ENCODE data around the gene METRNL.

METRNL gene

DNA sequence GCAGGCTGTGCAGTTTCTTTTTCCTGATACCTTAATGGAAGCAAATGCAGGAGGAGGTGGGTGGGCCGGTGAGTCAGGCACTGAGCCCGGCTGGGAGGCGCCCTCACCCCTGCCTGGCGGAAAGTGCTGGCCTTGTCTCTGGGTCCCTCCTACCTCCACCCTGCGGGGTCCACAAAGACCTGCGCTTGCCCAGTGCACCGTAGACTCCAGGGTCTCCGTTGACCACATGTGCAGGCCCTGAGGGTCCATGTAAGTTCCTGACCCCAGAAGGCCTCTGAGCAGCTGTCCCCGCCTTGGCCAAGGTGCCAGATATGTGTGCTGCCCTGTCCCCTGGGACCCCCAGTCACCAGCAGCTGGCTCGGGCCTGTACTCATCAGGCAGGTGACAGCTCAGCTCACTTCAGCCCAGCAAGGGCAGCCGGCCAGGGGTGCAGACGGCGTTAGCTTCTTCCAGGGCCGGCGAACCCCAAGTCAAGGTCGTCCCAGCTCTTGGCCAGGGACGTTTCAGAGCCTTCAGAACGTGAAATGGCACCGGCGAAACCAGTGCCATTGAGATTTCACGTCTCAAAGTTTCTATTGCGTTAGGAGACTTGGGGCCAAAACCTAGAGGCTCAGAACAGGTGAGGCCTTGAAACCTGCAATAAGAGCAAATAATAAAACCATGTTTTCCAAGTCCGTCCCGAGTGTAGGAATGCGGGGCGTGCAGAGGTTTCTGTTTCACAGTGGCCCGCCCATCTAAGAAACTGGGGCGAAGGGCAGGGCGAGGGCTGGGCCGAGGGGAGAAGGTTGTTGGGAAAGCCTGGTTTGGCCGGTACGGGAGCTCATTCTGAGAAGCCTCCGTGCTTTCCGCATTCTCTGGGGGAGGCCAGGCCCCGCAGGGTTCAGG, 12.1 kb downstream of the METRNL start:
- no peak for DNase-seq (ENCODE audit: low read depth in 1 of 2, low spot score in 1 of 2)

DNA sequence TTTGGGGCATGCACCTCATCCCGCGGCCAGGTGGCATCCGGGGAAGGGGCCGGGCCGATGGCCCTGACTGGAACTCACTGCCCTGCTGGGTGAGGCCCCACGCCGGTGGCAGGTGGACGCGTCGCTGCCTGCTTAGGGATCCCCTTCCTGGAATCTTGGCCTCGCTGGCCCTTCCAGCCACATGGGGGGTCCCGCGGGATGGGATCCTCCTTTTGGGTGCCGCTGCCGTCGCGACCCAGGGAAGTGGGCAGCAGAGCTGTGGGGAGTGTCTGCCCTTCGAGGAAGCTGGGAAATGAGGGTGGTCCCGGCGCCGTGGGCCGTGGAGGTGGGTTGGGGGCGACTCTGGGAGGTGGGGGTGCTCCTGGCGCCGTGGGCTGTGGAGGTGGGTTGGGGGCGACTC, 12.8 kb downstream of the METRNL start:
- no peak for DNase-seq (ENCODE audit: low read depth in 1 of 2, low spot score in 1 of 2)

DNA sequence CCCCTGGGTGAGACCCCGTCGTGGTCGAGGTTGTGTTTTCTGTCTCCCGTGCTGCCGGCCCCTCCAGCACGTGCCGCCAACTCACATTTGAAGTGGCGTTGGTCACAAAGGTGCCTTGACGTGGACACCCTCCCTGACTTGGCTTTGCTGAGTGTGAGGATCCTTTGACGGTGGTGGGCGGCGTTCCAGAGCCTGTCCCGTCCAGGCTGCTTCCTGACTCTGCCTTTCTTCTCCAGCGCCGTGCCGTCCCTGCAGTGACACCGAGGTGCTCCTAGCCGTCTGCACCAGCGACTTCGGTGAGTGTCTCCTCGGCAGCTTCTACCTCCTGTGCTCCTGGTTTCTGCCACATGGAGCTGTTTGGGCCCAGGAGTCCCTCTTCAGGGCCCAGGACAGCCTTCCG, 13.5 kb downstream of the METRNL start:
- DNase-seq (ENCODE audit: low read depth in 1 of 2, low spot score in 1 of 2) = no peak

DNA sequence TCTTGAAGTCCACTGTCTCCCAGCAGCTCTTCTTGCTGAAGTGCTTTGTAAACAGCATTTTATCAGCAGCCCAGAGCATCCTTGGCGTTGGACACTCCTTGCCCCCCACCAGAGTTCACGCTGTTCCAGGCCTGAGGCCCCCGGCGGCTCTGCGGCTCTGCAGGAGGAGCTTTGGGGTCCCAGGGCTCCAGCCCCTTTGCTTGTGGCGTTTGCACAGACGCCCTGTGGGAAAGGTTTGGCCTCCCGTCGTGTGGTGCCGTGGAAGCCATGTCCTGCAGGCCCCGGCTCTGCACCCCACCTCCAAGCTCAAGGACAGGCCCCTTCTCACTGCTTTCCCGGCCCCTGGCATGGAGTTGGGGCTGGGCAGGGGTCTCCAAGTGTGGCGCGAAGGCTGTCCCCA, 14.1 kb downstream of the METRNL start:
- no peak for DNase-seq (ENCODE audit: low read depth in 1 of 2, low spot score in 1 of 2)

DNA sequence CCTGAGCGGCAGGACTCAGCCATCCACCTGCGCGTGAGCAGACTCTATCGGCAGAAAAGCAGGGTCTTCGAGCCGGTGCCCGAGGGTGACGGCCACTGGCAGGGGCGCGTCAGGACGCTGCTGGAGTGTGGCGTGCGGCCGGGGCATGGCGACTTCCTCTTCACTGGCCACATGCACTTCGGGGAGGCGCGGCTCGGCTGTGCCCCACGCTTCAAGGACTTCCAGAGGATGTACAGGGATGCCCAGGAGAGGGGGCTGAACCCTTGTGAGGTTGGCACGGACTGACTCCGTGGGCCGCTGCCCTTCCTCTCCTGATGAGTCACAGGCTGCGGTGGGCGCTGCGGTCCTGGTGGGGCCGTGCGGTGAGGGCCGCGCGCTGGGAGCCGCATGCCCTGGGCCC, 14.9 kb downstream of the METRNL start:
- no peak for DNase-seq (ENCODE audit: low read depth in 1 of 2, low spot score in 1 of 2)

DNA sequence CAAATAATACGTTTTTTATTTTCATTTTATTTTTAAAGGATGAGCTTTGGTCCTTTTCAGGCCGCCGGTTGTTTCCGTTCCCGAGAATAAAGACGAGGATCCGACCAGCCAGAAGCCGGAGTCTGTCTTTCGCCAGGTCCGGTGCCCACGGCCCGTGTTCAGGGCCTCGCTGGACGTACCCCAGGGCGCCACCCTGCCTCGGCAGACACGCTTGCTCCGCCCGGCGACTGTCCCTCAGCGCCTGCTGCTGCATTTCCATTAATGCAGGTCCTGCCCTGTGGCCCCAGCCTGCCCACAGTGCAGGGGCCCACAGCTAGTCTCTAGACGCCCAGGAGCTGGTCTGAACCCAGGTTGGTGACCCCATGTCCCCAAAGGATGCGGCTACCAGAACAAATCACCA, 15.6 kb downstream of the METRNL start:
- DNase-seq (ENCODE audit: low read depth in 1 of 2, low spot score in 1 of 2) = no peak

DNA sequence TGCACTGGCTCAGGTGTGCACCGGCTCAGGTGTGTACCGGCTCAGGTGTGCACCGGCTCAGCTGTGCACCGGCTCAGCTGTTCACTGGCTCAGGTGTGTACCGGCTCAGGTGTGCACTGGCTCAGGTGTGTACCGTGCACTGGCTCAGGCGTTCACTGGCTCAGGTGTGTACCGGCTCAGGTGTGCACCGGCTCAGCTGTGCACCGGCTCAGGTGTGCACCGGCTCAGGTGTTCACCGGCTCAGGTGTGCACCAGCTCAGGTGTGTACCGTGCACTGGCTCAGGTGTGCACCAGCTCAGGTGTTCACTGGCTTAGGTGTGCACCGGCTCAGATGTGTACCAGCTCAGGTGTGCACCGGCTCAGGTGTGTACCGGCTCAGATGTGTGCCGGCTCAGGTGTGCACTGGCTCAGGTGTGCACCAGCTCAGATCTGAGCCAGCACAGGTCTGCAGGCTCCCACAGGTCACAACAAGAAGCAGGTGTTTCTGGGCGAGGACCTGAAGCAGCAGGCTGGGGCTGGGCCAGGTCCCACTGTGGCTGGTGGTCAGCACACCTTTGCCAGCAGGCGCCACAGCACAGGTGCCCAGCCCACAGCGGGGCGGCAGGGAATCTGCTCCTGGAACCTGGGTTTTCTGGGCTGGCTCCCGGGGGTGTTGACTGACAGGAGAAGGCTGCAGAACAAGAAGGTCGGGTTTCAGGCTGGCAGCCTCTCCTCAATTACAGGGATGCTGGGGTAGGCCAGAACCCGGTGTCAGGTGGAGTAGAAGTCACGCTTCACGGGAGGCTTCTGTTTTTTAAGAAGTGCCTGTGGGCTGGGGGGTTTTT, 17.2 kb downstream of the METRNL start:
- no peak for DNase-seq (ENCODE audit: low read depth in 1 of 2, low spot score in 1 of 2)

DNA sequence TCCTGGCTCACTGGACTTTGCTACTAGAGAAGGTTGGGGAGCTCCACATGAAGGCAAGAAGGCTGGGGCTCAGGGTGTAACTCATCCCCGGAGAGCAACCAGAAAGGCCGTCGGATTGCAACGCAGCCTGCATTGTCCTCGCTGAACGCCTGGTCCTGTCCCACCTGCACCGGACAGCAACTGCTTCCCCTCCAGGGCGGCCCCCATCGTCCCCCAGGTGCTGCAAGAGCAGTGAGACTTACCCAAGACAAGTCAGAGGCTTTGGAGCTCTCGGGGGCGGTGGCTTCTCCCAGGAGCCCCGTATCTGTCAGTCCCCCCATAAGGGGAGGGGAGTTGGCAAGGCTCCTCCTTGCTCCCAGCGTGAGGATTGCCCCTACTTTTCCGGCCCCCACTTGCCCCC, 18.4 kb downstream of the METRNL start:
- DNase-seq (ENCODE audit: low read depth in 1 of 2, low spot score in 1 of 2) = no peak

DNA sequence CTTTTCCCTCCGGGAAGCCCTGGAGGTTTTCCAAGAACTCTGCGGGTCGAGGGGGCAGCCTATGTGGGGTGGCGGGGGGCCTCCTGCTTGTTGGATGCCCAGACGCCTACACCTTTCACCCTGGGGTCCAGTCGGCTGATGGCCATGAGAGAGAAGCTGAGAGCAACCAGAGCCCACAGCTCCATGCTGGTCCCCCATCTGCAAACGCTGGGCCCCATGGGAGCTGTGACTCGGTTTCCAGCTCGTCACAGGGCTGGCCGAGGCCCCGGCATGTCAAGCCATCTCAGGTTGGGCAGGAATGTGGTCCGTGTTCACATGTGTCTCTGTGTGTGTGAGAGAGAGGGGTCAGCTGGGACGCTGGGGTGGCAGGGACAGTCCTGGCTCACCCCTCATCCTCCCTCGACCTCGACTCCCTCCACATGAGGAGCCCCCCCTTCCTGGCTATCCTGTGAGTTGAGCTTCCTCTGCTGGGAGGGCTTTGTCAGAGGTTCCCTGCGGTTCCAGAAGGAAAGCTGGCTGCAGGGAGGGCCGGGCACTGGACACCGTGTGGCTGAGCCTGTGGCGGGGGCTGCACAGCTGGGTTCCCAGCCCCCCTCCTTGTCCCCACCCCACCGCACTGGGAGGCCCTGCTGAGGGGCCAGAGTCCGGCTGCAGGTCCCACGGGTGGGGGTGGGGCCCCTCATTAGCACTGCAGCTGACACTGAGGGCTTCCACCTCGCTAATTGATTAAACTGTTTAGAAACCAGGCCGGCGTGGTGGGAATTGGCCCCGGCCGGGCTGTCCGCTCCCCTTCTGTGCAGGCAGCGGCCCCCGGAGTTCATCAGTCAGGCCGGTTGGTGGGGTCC, 19.1 kb downstream of the METRNL start:
- DNase-seq (ENCODE audit: low read depth in 1 of 2, low spot score in 1 of 2) = no peak

DNA sequence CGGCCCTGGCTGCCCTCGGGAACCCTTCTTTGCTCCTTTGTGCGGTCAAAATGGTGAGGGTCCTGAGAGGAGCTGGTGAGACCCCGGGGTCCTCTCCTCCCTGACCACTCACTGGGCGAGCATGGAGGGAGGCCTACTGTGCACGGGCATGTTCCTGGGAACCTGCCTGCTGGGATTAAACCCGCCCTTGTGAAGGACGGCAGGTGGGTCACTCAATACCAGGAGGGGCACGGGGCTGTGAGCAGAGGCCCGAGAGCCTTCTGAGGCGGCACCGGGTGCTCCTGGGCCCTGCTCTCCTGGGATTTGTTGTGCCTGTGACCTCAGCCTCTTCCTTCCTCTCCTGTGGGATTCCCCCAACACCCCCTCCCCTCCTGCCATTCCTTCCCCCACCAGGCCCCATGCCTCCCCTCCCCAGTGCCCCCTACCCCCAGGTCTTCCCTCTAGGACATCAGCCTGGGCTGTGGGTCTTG, 19.7 kb downstream of the METRNL start:
- no peak for DNase-seq (ENCODE audit: low read depth in 1 of 2, low spot score in 1 of 2)

DNA sequence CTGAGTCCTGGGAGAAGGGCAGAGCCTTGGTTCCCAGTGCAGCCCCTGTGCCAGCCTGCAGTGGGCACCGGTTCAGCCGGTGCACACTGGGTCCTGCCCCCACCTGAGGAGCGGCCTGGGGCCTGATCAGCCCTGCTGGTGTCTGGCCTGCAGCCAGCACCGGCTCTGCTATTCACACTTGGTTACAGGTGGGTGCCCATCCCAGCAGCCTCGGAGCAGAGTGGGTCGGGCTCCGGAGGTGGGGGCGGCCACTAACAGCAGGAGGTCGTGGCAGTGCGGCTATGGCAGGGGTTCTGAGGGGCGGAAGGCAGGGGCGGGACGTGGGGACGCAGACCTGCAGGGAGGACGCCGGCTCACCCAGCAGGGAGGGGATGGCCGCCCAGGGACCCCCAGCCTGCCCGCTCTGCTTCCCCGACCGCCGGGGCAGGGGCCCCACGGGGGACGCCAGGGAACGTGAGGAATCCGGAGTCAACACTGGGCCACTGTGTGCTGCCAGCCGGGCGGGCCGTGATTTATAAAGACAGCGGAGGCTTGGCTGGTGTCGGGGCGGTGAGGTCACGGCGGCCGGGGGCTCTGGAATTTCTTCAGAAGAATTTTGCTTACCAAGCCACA, 20.3 kb downstream of the METRNL start:
- DNase-seq (ENCODE audit: low read depth in 1 of 2, low spot score in 1 of 2) = no peak

DNA sequence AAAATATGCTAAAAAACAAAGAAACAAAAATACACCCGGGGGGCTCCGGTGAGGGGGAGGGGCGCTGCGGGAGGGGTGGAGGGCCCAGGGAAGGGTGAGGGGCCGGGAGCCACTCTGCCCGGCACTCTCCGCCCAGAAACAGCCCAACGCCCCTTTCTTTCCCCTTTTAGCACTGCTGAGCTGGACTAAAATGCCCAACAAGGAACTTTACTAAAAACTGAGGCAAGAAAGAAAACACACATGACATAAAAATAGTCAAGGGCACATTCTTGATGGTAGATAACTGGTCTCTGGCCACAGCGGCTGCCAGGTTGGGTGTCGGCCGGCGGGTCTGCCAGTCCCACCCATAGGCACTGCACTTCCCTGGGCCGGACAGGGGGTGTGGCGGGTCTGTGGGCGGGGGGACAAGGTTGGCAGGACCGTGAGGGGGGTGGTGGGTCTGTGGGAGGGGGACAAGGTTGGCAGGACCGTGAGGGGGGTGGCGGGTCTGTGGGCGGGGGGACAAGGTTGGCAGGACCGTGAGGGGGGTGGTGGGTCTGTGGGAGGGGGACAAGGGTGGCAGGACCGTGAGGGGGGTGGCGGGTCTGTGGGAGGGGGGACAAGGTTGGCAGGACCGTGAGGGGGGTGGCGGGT, 20.9 kb downstream of the METRNL start:
- DNase-seq (ENCODE audit: low read depth in 1 of 2, low spot score in 1 of 2) = no peak

DNA sequence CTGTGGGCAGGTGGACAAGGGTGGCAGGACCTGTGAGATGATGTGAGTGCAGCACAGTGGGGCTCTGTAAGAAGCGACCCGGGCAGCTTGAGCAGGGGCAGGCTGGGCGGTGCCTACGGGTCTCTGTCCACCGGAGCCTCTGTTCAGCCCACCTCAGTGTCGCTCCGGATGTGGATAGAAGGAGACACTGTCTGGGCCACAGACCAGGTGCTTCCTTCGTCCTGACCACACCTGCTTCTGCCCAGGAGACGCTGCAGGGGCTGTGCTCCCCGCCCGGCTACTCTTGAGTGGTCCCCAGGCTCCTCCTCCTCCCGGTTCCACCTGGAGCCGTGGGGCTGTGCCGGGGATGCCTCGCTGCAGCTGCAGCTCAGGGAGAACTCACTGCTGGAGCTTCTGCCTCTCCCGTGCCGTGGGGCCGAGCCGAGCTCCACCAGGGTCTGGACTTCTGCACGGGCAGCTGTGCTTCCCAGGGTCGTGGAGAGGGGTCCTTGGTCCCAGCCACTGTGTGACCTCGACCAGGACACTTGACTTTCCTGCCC, 21.5 kb downstream of the METRNL start:
- no peak for DNase-seq (ENCODE audit: low read depth in 1 of 2, low spot score in 1 of 2)

DNA sequence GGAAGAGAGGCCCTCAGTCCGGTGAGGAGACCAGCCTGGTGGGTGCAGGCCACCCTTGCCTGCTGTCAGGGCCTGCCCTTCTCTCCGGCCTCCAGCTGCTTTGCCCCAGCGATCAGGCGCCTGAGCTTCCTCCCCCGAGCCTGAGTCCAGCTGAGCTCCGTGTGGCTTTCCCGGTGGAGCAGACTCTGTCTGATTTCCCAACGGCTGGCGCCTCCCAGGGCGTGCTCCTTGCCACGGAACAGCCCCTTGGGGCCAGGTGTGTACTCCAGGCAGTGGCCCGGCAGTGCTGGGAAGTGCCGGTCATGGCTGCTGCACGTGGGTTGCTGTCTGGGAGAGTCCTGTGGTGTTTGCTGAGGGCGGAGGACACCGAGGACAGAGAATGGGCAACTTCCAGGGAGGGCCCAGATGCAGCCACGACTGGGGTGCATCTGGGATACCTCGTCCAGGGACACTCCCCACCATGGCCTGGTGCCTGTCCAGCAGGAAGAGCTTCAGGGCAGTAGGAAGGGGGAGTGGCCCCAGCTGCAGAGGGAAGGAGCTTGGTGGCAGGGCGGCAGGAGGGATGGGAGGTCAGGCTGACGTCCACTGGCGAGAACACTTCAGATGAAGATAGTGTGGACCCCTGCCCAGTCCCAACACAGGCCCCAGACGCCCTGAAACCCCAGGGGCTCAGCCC, 22.5 kb downstream of the METRNL start:
- no peak for DNase-seq (ENCODE audit: low read depth in 1 of 2, low spot score in 1 of 2)

DNA sequence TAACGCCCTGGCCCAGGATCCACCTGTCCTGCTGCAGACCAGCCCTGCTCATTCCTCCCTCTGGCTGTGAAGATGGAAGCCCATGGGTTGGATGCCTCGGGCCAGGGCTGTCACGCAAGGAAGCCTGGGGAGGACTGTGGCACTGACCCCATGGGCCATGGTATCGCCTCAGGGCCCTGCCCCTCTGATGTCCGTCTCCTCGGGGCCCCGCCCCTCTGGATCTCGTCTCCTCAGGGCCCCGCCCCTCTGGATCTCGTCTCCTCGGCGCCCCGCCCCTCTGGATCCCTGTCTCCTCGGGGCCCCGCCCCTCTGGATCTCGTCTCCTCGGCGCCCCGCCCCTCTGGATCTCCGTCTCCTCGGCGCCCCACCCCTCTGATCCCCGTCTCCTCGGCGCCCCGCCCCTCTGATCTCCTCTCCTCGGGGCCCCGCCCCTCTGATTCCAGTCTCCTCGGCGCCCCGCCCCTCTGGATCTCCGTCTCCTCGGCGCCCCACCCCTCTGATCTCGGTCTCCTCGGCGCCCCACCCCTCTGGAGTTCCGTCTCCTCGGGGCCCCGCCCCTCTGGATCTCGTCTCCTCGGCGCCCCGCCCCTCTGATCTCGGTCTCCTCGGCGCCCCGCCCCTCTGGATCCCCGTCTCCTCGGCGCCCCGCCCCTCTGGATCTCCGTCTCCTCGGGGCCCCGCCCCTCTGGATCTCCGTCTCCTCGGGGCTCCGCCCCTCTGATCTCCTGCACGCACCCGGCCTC, 24.0 kb downstream of the METRNL start:
- no peak for DNase-seq (ENCODE audit: low read depth in 1 of 2, low spot score in 1 of 2)

DNA sequence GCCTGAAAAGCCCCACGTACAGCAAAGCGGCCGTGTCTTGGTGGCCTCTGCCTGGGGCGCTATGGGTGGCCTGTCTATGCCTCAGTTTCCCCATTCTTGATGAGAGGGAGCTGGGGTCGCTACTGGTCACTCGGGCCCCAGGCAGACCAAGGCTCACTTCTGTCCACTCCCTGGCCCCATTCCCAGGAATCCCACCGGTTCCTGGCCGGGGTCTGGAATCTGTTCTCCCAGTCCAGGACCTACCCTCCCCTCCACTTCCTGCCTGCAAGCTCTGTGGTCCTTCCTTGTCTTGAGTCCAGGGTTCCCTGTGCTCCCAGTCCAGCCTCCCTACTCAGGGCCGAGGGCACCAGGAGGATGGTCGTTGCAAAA, 24.5 kb downstream of the METRNL start:
- no peak for DNase-seq (ENCODE audit: low read depth in 1 of 2, low spot score in 1 of 2)

DNA sequence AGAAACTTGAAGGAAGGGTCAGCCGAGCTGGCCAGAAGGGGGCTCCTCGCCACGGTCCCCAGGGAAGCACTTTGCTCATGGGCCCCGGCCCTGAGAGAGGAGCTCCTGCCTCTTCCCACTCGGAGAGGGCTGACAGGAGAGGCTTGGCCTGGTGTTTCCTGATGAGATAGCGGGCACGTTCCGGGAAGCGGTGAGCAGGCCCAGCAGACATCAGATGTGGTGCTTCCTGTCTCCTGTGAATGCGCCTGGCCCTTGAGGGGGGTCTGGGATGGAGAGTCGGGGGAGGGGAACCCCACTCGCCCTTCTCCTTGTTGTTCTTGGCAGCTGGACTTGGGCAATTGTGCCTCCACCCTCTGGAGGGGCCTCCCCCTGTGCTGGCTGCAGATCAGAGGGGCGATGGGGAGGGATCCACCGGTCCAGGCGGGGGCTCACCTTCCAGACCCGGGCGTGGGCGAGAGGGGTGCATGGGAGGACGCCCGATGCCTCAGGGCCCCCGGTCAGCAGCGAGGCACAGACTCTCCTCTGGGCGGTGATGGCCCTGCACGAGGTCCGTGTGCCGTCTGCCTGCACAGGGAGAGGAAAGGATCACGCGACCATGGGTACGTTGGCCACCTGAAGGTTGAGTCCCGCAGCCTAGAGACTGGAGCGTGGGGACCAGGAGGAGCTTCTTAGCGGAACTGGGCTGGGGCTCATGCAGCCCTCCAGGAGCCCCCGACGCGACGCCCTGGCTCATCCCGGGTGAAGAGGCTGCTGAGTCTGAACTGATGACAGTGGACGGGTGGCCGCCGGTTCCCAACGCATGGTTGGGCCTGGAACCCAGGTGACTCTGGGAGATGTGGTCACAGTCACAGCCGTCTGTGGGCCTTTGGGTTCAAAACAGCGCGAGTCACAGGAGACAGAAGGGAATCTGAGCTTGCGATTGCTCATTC, 25.4 kb downstream of the METRNL start:
- DNase-seq (ENCODE audit: low read depth in 1 of 2, low spot score in 1 of 2) = no peak

DNA sequence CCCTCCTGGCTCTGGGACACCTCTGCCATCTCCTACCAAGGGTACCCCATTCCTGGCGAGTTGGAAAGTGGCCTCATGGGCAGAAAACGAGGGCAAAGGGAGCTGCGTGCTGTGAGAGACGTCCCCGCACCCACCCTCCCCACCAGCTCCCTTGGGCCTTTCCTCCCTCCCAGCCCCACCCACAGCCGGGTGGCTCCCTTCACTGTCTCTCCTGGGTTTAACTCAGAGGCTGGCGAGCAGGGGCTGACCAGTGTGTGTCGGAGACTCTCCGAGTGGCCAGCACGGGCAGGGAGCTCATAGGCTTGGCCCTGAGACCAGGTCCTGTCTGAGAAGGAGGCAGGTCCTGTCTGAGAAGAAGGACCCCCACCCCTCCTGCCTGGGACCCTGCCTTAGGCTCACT, 26.1 kb downstream of the METRNL start:
- no peak for DNase-seq (ENCODE audit: low read depth in 1 of 2, low spot score in 1 of 2)

Data from stimulated activated CD4-positive, alpha-beta T cell treated with anti-CD3 and anti-CD28 coated beads, Interleukin-15, amount 100 ng/mL, for 1 hour (primary cell).